ENCODE results near the gene ZNF710. TPM values are rescaled to one million over a fixed set of nuclear protein-coding genes. Genes with fewer than 3 reads are reported as not detected.

Gene ZNF710
- total RNA-seq, 1 donor from 2014 or later, result 25.2 TPM

DNA sequence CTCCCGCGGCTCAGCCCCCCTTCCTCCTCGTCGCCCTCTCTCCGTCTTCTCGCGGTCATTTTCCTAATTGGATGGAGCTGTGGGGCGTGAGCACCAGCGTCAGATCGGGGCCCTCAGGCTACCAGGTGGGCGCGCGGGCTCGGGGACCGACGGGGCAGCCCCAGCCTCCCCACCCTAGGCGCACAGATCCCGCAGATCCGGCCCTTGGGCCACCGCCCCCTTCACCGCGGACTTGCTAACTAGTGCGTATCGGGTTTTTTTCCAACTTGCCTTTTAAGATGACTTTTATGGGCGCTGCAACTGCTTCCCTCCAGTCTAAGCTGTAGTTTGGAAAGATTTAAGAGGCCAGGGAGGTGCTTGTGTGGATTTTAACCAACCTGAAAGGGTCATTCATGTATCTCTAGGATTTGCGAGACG lies 1.3 kb downstream of the ZNF710 start:
- DNase-seq, result peak; percentile 43
- Mint-ChIP-seq H3K4me1 (ENCODE audit: low read depth, unreplicated experiment) (peaks cover 26% of the 10 kb centered on the region), H3K27me3 (ENCODE audit: unreplicated experiment) (peaks cover 5% of the 10 kb centered on the region), H3K9me3 (ENCODE audit: unreplicated experiment) (peaks cover 7% of the 10 kb centered on the region), H3K4me3 (ENCODE audit: unreplicated experiment) (peak overlapping the region; percentile 85), H3K36me3 (ENCODE audit: unreplicated experiment) (peaks cover 6% of the 10 kb centered on the region), H3K27ac (ENCODE audit: unreplicated experiment) (peak overlapping the region; percentile 69)
- TF ChIP-seq, protein P1, sequence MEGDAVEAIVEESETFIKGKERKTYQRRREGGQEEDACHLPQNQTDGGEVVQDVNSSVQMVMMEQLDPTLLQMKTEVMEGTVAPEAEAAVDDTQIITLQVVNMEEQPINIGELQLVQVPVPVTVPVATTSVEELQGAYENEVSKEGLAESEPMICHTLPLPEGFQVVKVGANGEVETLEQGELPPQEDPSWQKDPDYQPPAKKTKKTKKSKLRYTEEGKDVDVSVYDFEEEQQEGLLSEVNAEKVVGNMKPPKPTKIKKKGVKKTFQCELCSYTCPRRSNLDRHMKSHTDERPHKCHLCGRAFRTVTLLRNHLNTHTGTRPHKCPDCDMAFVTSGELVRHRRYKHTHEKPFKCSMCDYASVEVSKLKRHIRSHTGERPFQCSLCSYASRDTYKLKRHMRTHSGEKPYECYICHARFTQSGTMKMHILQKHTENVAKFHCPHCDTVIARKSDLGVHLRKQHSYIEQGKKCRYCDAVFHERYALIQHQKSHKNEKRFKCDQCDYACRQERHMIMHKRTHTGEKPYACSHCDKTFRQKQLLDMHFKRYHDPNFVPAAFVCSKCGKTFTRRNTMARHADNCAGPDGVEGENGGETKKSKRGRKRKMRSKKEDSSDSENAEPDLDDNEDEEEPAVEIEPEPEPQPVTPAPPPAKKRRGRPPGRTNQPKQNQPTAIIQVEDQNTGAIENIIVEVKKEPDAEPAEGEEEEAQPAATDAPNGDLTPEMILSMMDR (IDR thresholded peaks at IDR 0.05; ENCODE audit: partially characterized antibody, unreplicated experiment), result no peak

DNA sequence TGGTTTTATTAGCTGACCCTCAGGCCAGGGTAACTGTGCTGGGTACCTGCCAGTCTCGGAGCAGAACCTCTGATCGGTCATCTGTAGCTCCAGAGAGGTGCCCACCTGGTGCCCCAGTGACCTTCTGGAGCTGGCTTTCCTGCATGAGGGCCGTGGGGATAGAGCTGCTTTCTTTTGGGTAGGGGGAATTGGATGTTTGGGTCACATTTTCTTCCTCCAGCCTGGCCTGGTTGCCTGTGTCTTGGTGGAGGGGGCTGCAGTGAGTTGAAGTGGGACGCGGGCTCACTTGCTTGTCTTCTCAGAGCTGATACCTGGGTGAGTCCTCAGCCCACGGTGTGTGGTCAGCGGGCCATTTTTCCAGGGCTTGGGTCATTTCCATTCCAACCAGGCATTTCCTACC lies 2.6 kb downstream of the ZNF710 start:
- TF ChIP-seq, protein P1 (IDR thresholded peaks at IDR 0.05; ENCODE audit: partially characterized antibody, unreplicated experiment), result no peak
- peaks cover 26% of the 10 kb centered on the region for H3K4me1 Mint-ChIP-seq (ENCODE audit: low read depth, unreplicated experiment)
- no peak for DNase-seq
- H3K36me3 Mint-ChIP-seq (ENCODE audit: unreplicated experiment), result peaks cover 6% of the 10 kb centered on the region
- H3K27ac Mint-ChIP-seq (ENCODE audit: unreplicated experiment), result no peak overlapping the region
- peaks cover 8% of the 10 kb centered on the region for H3K9me3 Mint-ChIP-seq (ENCODE audit: unreplicated experiment)
- H3K4me3 Mint-ChIP-seq (ENCODE audit: unreplicated experiment), result no peak overlapping the region
- H3K27me3 Mint-ChIP-seq (ENCODE audit: unreplicated experiment), result peaks cover 5% of the 10 kb centered on the region

DNA sequence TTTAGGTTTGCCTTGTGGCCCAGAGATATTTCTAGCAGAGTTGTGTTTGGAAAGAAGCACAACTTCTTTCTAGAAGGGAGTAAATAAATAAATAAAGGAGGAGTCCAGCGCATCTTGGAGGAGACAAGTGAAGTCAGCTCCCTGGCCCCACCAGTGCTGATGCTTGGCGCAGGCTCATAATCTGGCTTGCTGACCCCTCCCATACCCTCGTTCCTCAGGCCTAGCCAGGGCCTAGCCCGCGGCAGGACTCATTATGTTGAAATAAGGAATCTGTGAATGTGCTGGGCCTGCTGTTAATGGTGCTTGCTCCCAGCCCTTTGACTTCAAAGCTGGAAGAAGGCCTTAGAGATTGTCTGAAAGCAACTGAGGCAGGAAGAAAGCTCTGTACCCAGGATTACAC lies 3.1 kb downstream of the ZNF710 start:
- Mint-ChIP-seq H3K9me3 (ENCODE audit: unreplicated experiment) (peaks cover 8% of the 10 kb centered on the region), H3K4me3 (ENCODE audit: unreplicated experiment) (no peak overlapping the region), H3K4me1 (ENCODE audit: low read depth, unreplicated experiment) (peaks cover 20% of the 10 kb centered on the region), H3K27me3 (ENCODE audit: unreplicated experiment) (peaks cover 5% of the 10 kb centered on the region), H3K36me3 (ENCODE audit: unreplicated experiment) (peaks cover 6% of the 10 kb centered on the region), H3K27ac (ENCODE audit: unreplicated experiment) (no peak overlapping the region)
- DNase-seq, result no peak
- TF ChIP-seq, protein P1 (IDR thresholded peaks at IDR 0.05; ENCODE audit: partially characterized antibody, unreplicated experiment), result no peak

DNA sequence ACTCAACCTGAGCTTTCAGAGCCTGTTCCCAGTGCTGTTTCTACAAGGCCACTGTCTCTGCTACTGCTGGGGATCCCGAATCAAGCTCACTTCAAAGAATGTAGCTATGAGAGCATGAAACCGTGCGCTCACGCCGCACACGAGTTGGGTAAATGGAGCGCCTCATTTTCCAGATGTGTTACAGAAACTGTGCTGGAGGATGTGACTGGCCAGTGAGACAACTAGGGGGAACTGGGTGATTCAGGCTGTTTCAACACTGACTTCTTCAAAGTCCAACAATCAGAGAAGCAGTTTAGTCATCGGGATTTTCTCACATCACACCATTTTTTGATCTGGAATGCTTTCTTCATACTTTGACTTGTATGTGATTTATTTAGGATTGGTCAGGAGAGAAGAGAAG lies 3.5 kb downstream of the ZNF710 start:
- Mint-ChIP-seq H3K36me3 (ENCODE audit: unreplicated experiment) (peaks cover 6% of the 10 kb centered on the region), H3K9me3 (ENCODE audit: unreplicated experiment) (peaks cover 8% of the 10 kb centered on the region), H3K27me3 (ENCODE audit: unreplicated experiment) (peaks cover 5% of the 10 kb centered on the region), H3K27ac (ENCODE audit: unreplicated experiment) (no peak overlapping the region), H3K4me1 (ENCODE audit: low read depth, unreplicated experiment) (peaks cover 17% of the 10 kb centered on the region), H3K4me3 (ENCODE audit: unreplicated experiment) (no peak overlapping the region)
- TF ChIP-seq, protein P1 (IDR thresholded peaks at IDR 0.05; ENCODE audit: partially characterized antibody, unreplicated experiment), result no peak
- no peak for DNase-seq

DNA sequence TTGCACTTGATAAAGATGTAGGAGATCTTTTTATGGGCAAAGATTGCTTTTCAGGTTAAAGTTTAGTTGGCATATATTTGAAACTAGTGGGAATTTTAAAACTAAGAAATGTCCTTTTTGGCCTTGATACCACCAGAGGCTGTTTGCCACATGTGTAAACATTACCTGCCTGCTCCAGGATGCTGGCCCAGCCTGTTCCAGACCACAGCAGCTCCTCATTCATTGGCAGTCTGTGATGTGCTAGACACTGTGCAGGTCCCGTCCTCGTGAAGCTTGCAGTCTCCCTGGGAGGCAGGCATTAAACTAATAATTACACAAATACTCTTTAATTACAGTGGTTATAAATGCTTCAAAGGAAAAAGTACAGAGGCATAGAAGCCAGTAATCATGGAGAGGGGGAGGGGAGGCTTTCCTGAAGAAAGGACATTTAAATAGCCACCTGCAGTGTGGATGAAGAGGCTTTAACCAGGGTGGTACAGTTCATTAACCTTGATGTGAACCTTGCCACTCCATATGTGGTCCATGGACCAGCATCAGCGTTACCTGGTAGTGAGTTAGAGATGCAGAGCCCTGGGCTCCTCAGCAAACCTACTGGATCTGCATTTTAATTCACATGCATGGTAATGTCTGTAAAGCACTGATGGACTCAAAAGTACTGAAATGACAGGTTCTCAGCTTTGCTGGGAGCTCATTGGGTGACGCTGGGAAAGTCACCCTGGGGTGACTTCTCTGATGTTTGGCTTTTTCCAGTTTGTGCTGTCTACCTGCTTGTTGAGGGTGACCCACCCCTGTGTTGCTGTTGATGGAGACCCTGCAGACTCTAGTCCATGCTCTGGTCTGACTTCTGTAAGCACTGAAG lies 5.3 kb downstream of the ZNF710 start:
- no peak for DNase-seq
- TF ChIP-seq, protein P1 (IDR thresholded peaks at IDR 0.05; ENCODE audit: partially characterized antibody, unreplicated experiment), result no peak
- Mint-ChIP-seq H3K9me3 (ENCODE audit: unreplicated experiment) (peaks cover 4% of the 10 kb centered on the region), H3K27ac (ENCODE audit: unreplicated experiment) (no peak overlapping the region), H3K4me1 (ENCODE audit: low read depth, unreplicated experiment) (peaks cover 15% of the 10 kb centered on the region), H3K4me3 (ENCODE audit: unreplicated experiment) (no peak overlapping the region), H3K36me3 (ENCODE audit: unreplicated experiment) (no peaks in the 10 kb centered on the region), H3K27me3 (ENCODE audit: unreplicated experiment) (peaks cover 4% of the 10 kb centered on the region)

Data from glutamatergic neuron (in vitro differentiated cells).